ENCODE results near the gene MARF1.

DNA sequence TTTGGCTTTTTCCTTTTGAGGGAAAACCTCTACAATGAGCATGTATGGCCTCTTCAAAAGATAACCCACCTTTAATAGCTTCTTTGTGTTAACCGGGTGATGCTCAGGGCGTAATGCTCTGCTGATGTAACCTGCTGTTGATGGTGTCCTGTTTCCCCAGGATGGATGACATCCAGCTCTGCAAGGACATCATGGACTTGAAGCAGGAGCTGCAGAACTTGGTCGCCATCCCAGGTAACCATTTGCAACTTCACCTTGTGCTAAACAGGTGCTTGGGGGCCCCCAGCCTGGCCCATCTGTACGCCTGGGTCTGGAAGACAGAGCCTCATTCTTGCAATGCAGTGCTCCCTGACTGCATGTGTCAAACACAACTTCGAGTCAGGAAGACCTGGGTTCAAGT, 75.1 kb downstream of the MARF1 start:
- TF ChIP-seq, protein P1, sequence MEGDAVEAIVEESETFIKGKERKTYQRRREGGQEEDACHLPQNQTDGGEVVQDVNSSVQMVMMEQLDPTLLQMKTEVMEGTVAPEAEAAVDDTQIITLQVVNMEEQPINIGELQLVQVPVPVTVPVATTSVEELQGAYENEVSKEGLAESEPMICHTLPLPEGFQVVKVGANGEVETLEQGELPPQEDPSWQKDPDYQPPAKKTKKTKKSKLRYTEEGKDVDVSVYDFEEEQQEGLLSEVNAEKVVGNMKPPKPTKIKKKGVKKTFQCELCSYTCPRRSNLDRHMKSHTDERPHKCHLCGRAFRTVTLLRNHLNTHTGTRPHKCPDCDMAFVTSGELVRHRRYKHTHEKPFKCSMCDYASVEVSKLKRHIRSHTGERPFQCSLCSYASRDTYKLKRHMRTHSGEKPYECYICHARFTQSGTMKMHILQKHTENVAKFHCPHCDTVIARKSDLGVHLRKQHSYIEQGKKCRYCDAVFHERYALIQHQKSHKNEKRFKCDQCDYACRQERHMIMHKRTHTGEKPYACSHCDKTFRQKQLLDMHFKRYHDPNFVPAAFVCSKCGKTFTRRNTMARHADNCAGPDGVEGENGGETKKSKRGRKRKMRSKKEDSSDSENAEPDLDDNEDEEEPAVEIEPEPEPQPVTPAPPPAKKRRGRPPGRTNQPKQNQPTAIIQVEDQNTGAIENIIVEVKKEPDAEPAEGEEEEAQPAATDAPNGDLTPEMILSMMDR (optimal IDR thresholded peaks at IDR 0.05 in 1 of 3, IDR thresholded peaks at IDR 0.05 in 1 of 3, conservative IDR thresholded peaks at IDR 0.05 in 1 of 3; ENCODE audit: extremely low read depth in 1 of 3, insufficient read depth in 2 of 3, low read length in 3 of 3) = no peak
- TF ChIP-seq EZH2 (IDR thresholded peaks at IDR 0.05; ENCODE audit: low read length) = no peak
